Measurements from ENCODE around the gene SWSAP1. TPM values are rescaled to one million over a fixed set of nuclear protein-coding genes. Genes with fewer than 3 reads are reported as not detected.

The SWSAP1 gene
- total and polyA plus RNA-seq, 2 of the 4 experiments (the other 2 are of a cell fraction) = 0.36 to 1.6 TPM

DNA sequence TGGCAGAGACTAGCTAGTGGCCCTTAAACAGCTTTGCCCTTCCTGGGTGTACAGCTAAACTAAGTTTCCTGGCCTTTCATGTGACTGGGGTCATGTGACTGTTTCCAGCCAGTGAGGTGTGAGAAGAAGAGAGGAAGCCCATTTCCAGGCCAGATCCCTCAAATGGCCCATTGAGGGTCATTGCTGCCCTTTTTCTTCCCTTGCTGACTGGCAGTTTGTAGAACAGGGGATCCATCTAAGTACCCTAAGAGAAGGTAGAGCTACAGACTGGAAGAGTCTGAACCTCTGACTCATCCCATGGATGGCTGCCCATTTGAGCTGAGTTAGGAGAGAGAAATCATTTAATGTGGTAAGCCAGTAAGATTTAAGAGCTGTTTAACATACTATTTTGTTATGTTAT lies 2.8 kb downstream of the SWSAP1 start:
- in situ Hi-C loops (cut with MboI; ENCODE audit: low sequenced_read_pairs) (no loop called here), dilution Hi-C loops (cut with HindIII; ENCODE audit: low sequenced_read_pairs, unreplicated experiment) (no loop called here), intact Hi-C loops (cut with micrococcal nuclease) (no loop called here)
- Histone ChIP-seq H4K91ac (ENCODE audit: insufficient read depth, low read depth, low read length) (peak overlapping the region; percentile 74; the same call in 1 of the 2 replicates), H3K4me1 (ENCODE audit: control insufficient read depth, insufficient read depth, low read length) (peaks cover 25% of the 10 kb centered on the region), H2BK20ac (ENCODE audit: low read depth, low read length) (peak overlapping the region; percentile 30), H3K36me3 (ENCODE audit: control insufficient read depth, insufficient read depth, low read length) (no peaks in the 10 kb centered on the region), H2AFZ (replicated peaks; ENCODE audit: low read length, poor library complexity) (no peak overlapping the region), H4K5ac (ENCODE audit: low read depth, low read length) (peak overlapping the region; percentile 43), H3K4me3 (ENCODE audit: insufficient read depth, low read depth, low read length) (no peak overlapping the region), H3K9ac (ENCODE audit: low read depth, low read length) (no peak overlapping the region), H2BK15ac (ENCODE audit: low read depth, low read length) (peak overlapping the region; percentile 31; the same call in 1 of the 3 replicates), H2BK5ac (ENCODE audit: low read depth, low read length, poor library complexity, severe bottlenecking) (peak overlapping the region; percentile 78), H3K56ac (ENCODE audit: extremely low read depth, insufficient read depth, low read length) (peak overlapping the region; percentile 2; the same call in 1 of the 2 replicates), H3K79me1 (ENCODE audit: low read depth in 1 of 2, low read length in 2 of 2) (peaks cover 8 to 41% of the 10 kb centered on the region in 2 experiments), H3K18ac (ENCODE audit: low read depth, low read length) (peak overlapping the region; percentile 44), H3K27ac (ENCODE audit: insufficient read depth, low read length) (peak overlapping the region; percentile 82), H2BK120ac (ENCODE audit: low read depth, low read length) (peak overlapping the region; percentile 65), H3K23ac (ENCODE audit: low read depth, low read length) (no peak overlapping the region), H3K4ac (ENCODE audit: low read depth, low read length) (peak overlapping the region; percentile 59), H4K8ac (ENCODE audit: low read depth in 2 of 2, low read length in 2 of 2) (peak overlapping the region; percentile 22 to 63; a peak in 3 of 4 replicates), H3K4me2 (ENCODE audit: low read depth, low read length) (peak overlapping the region; percentile 11; the same call in 1 of the 2 replicates), H4K20me1 (ENCODE audit: insufficient read depth, low read length) (peaks cover 11% of the 10 kb centered on the region; the same call in 1 of the 2 replicates), H3K9me3 (ENCODE audit: control insufficient read depth, insufficient read depth, low read length) (no peaks in the 10 kb centered on the region), H3K27me3 (ENCODE audit: control insufficient read depth, insufficient read depth, low read length) (no peaks in the 10 kb centered on the region), H3K14ac (replicated peaks; ENCODE audit: low read depth, low read length) (0 out of 2 replicates have a peak overlapping the region, but pooled peaks have one; percentile 62), H2AK5ac (ENCODE audit: low read depth, low read length) (peak overlapping the region; percentile 52; the same call in 1 of the 2 replicates), H2AK9ac (replicated peaks; ENCODE audit: low read depth, low read length, poor library complexity) (peak overlapping the region; percentile 17), H3K9me1 (ENCODE audit: insufficient read depth, low read length) (peaks cover 37% of the 10 kb centered on the region)
- ATAC-seq (ENCODE audit: low read depth) = 0 out of 2 replicates have a peak, but pooled peaks have one; percentile 1
- no peak for TF ChIP-seq MAZ (IDR thresholded peaks at IDR 0.05; ENCODE audit: borderline replicate concordance, low read depth, low read length)
- no peak for TF ChIP-seq SMC3 (IDR thresholded peaks at IDR 0.05; ENCODE audit: low read depth, low read length)
- peak; percentile 46; the same call in 1 of the 2 replicates for TF ChIP-seq FOS (IDR thresholded peaks at IDR 0.05; ENCODE audit: low read depth, low read length)
- TF ChIP-seq, protein P1, sequence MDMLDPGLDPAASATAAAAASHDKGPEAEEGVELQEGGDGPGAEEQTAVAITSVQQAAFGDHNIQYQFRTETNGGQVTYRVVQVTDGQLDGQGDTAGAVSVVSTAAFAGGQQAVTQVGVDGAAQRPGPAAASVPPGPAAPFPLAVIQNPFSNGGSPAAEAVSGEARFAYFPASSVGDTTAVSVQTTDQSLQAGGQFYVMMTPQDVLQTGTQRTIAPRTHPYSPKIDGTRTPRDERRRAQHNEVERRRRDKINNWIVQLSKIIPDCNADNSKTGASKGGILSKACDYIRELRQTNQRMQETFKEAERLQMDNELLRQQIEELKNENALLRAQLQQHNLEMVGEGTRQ (IDR thresholded peaks at IDR 0.05; ENCODE audit: low read depth, low read length) = peak; percentile 95
- 0 out of 2 replicates have a peak, but pooled peaks have one; percentile 24 for TF ChIP-seq MAFK (IDR thresholded peaks at IDR 0.05; ENCODE audit: low read depth, low read length)
- TF ChIP-seq BHLHE40 (IDR thresholded peaks at IDR 0.05; ENCODE audit: low read depth, low read length) = 0 out of 2 replicates have a peak, but pooled peaks have one; percentile 5
- POLR2A ChIA-PET (ENCODE audit: unreplicated experiment) = interaction anchor here (0.5 kb wide), 1 partner anchor 22 kb away, joined by 4 read pairs; the partner anchor contains the start of gene PLPPR2
- DNase-seq = peak; percentile 94
- no TSS peak for BruUV-seq (replicated peaks)
- CTCF ChIA-PET = interaction anchor here (0.6 to 1.2 kb wide), 2 partner anchors 83 to 251 kb away, joined by 3 to 5 read pairs; no protein-coding TSS in a partner anchor

Measured in IMR-90 (cell line).